H1 (cell line): Measurements from ENCODE around the gene ADAT3. TPM values are rescaled to one million over a fixed set of nuclear protein-coding genes. Genes with fewer than 3 reads are reported as not detected.

Source experiments
- BACH1 ChIP-seq: IDR thresholded peaks from 2 replicates; pipeline ENCODE4 v1.6.1; 2012; ENCODE audit warnings: low read length, improper control_type of control experiment
- BCL11A ChIP-seq, 2 experiments: IDR thresholded peaks; one replicate each; pipeline ENCODE4 v1.6.1; 2011; ENCODE audit warnings: low read depth in 2 of 2, low read length in 2 of 2, mild to moderate bottlenecking in 2 of 2
- HDAC6 ChIP-seq: IDR thresholded peaks from one replicate; pipeline ENCODE4 v1.7.1; 2012; ENCODE audit warnings: low read depth, mild to moderate bottlenecking, inconsistent platforms, low read length, moderate library complexity
- KDM4A ChIP-seq: IDR thresholded peaks from one replicate; pipeline ENCODE4 v1.7.1; 2012; ENCODE audit warnings: low read depth, mild to moderate bottlenecking, moderate library complexity, low read length, inconsistent platforms; ENCODE audit not compliant: severe bottlenecking
- NANOG ChIP-seq: IDR thresholded peaks from 2 replicates; pipeline ENCODE4 v1.6.1; 2011; ENCODE audit warnings: low read length, low read depth, mild to moderate bottlenecking, inconsistent platforms; ENCODE audit not compliant: insufficient read depth, poor library complexity, severe bottlenecking
- SIN3A ChIP-seq, 2 experiments: IDR thresholded peaks in 1 of 2; conservative IDR thresholded peaks in 1 of 2; 2 replicates each; pipeline ENCODE4 v1.6.1; 2011 to 2012; ENCODE audit warnings: low read length in 2 of 2, improper control_type of control experiment in 1 of 2, low read depth in 1 of 2, mild to moderate bottlenecking in 1 of 2
- SIX5 ChIP-seq: IDR thresholded peaks from 2 replicates; pipeline ENCODE4 v1.6.1; 2011; ENCODE audit warnings: mild to moderate bottlenecking, low read depth, low read length
- SP1 ChIP-seq: IDR thresholded peaks from 2 replicates; pipeline ENCODE4 v1.6.1; 2011; ENCODE audit warnings: low read depth, low read length
- SP4 ChIP-seq: IDR thresholded peaks from 2 replicates; pipeline ENCODE4 v1.6.1; 2012; ENCODE audit warnings: low read length, inconsistent platforms
- TAF7 ChIP-seq: optimal IDR thresholded peaks from 2 replicates; pipeline ENCODE3; 2011; ENCODE audit warnings: low read depth, mild to moderate bottlenecking, inconsistent platforms, low read length, moderate library complexity, borderline replicate concordance
- TCF12 ChIP-seq: IDR thresholded peaks from 2 replicates; pipeline ENCODE4 v1.6.1; 2011; ENCODE audit warnings: low read depth, mild to moderate bottlenecking, low read length
- polyA plus RNA-seq, 7 experiments: library from polyadenylated mRNA; depleted of rRNA in 3 of 7; stranded (reverse) in 5 of 7; unstranded in 2 of 7; fragments of >200 nt in 5 of 7; fragments of 200-250 nt in 2 of 7; gene quantifications; 1 replicate in 5 of 7; 2 replicates in 1 of 7; 4 replicates in 1 of 7; pipeline versions ENCODE4 v1.2.1 to v1.2.3, GENCODE V29; 2011 to 2013; ENCODE audit warnings: missing spikeins in 2 of 7, mixed read lengths in 2 of 7
- total RNA-seq: library from RNA; stranded (reverse); fragmentation: NEBNext Ultra II Directional; extraction: Animal tissue kit (Norgen Biotek cat#: 25700); gene quantifications from 2 replicates; pipeline ENCODE4 v1.2.1, GENCODE V29; 2021

Gene ADAT3
- total and polyA plus RNA-seq, 2 of the 8 experiments (the other 6 are each of a cell fraction or from before 2014, with no cell fraction given), result 5.4 to 10.8 TPM

- TF ChIP-seq SP4 (no peak), SP1 (0 out of 2 replicates have a peak, but pooled peaks have one; percentile 28), BACH1 (no peak), TCF12 (no peak), SIX5 (no peak), NANOG (no peak), BCL11A (IDR thresholded peaks at IDR 0.05; ENCODE audit: low read depth in 2 of 2, low read length in 2 of 2) (no peak), TAF7 (no peak), SIN3A (conservative IDR thresholded peaks at IDR 0.05 in 1 of 2, IDR thresholded peaks at IDR 0.05 in 1 of 2; ENCODE audit: low read depth in 1 of 2, low read length in 2 of 2) (peak; percentile 69 to 90; a peak in 3 of 4 replicates), HDAC6 (no peak), KDM4A (peak; percentile 36)
Measured at GRCh38 chr19:1942078-1942933, 37.1 kb downstream of the ADAT3 start (continued).
